ENCODE data around the gene HLA-DRB5.

GRCh38 chr6:32491700-32492099 lies 38.4 kb downstream of the HLA-DRB5 start:
- TF ChIP-seq, protein P1, sequence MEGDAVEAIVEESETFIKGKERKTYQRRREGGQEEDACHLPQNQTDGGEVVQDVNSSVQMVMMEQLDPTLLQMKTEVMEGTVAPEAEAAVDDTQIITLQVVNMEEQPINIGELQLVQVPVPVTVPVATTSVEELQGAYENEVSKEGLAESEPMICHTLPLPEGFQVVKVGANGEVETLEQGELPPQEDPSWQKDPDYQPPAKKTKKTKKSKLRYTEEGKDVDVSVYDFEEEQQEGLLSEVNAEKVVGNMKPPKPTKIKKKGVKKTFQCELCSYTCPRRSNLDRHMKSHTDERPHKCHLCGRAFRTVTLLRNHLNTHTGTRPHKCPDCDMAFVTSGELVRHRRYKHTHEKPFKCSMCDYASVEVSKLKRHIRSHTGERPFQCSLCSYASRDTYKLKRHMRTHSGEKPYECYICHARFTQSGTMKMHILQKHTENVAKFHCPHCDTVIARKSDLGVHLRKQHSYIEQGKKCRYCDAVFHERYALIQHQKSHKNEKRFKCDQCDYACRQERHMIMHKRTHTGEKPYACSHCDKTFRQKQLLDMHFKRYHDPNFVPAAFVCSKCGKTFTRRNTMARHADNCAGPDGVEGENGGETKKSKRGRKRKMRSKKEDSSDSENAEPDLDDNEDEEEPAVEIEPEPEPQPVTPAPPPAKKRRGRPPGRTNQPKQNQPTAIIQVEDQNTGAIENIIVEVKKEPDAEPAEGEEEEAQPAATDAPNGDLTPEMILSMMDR (IDR thresholded peaks at IDR 0.05) = no peak
- TF ChIP-seq POLR2A (IDR thresholded peaks at IDR 0.05) = no peak

Data from adrenal gland (tissue), 5 donors.